H1 (cell line): Measurements from ENCODE around the gene PGGHG. TPM values are rescaled to one million over a fixed set of nuclear protein-coding genes. Genes with fewer than 3 reads are reported as not detected.
"Not testable (repeated sequence)": the region's sequence is repeated elsewhere in the genome, so short reads cannot be mapped to it uniquely, and the experiment has no call there.

ENCODE experiments used
- CTCF ChIA-PET: fragments of 300-600 bp; sonication (Branson Sonifier 250); formaldehyde crosslinking; loops from one replicate; lab custom pipeline; 2021; ENCODE audit not compliant: partially characterized antibody; lab: Charles Lee
- POLR2A ChIA-PET: fragments of 300-600 bp; sonication (Branson Sonifier 250); formaldehyde crosslinking; loops from one replicate; lab custom pipeline; 2021; ENCODE audit warnings: inconsistent platforms; ENCODE audit not compliant: partially characterized antibody; lab: Charles Lee
- DNase-seq, 2 experiments: peaks; one replicate each; pipeline versions ENCODE4 v3.0.0 to v3.0.0-alpha.2; 2010 to 2022; ENCODE audit warnings: low spot score in 2 of 2, low read depth in 1 of 2, mixed read lengths in 1 of 2
- FAIRE-seq: peaks from 2 replicates; lab custom pipeline; 2011; peaks lifted over from hg19 to GRCh38; lab: Jason Lieb, UNC
- H2AFZ ChIP-seq: 2 replicates; pipeline ENCODE4 v1.8.1; 2012; ENCODE audit warnings: low read length, inconsistent platforms
- H2AK5ac ChIP-seq: 2 replicates; pipeline ENCODE4 v1.6.1; 2013; ENCODE audit warnings: low read depth, low read length
- H2BK120ac ChIP-seq: replicated peaks from 2 replicates; pipeline ENCODE3; 2013; ENCODE audit warnings: low read depth, low read length, inconsistent platforms
- H2BK12ac ChIP-seq: 2 replicates; pipeline ENCODE4 v1.6.1; 2013; ENCODE audit warnings: low read depth, low read length
- H2BK15ac ChIP-seq: 2 replicates; pipeline ENCODE4 v1.6.1; 2013; ENCODE audit warnings: low read length
- H2BK20ac ChIP-seq: 2 replicates; pipeline ENCODE4 v1.6.1; 2013; ENCODE audit warnings: low read length
- H2BK5ac ChIP-seq: 2 replicates; pipeline ENCODE4 v1.6.1; 2013; ENCODE audit warnings: low read depth, low read length
- H3K14ac ChIP-seq: 2 replicates; pipeline ENCODE4 v1.6.1; 2013; ENCODE audit warnings: inconsistent platforms; ENCODE audit not compliant: insufficient read length
- H3K18ac ChIP-seq: 2 replicates; pipeline ENCODE4 v1.6.1; 2013; ENCODE audit warnings: low read length; ENCODE audit errors: extremely low read depth
- H3K23ac ChIP-seq: 2 replicates; pipeline ENCODE4 v1.6.1; 2013; ENCODE audit warnings: inconsistent platforms; ENCODE audit not compliant: insufficient read length
- H3K23me2 ChIP-seq: 2 replicates; pipeline ENCODE4 v1.6.1; 2013; ENCODE audit warnings: low read depth, low read length
- H3K27ac ChIP-seq: 2 replicates; pipeline ENCODE4 v1.6.1; 2011; ENCODE audit warnings: low read depth, low read length, inconsistent platforms
- H3K27me3 ChIP-seq, 4 experiments: replicated peaks in 1 of 4; 1 replicate in 1 of 4; 2 replicates in 3 of 4; pipeline versions ENCODE4 v1.6.1 to v1.8.1; 2011 to 2013; ENCODE audit warnings: low read length in 3 of 4, mild to moderate bottlenecking in 3 of 4, inconsistent platforms in 2 of 4, mixed read lengths in 2 of 4, moderate library complexity in 1 of 4; ENCODE audit not compliant: control insufficient read depth in 3 of 4, insufficient read depth in 3 of 4; ENCODE audit errors: extremely low read depth in 1 of 4
- H3K36me3 ChIP-seq, 4 experiments: 2 replicates each; pipeline versions ENCODE4 v1.6.1 to v1.8.1; 2011 to 2013; ENCODE audit warnings: mild to moderate bottlenecking in 4 of 4, low read length in 3 of 4, moderate library complexity in 2 of 4, control low read depth in 1 of 4, inconsistent platforms in 1 of 4; ENCODE audit not compliant: insufficient read depth in 4 of 4, control insufficient read depth in 2 of 4
- H3K4ac ChIP-seq: replicated peaks from 2 replicates; pipeline ENCODE3; 2013; ENCODE audit warnings: low read length, low read depth, mixed read lengths, inconsistent platforms; ENCODE audit not compliant: insufficient read length
- H3K4me1 ChIP-seq, 4 experiments: replicated peaks in 1 of 4; 1 replicate in 1 of 4; 2 replicates in 3 of 4; pipeline versions ENCODE4 v1.6.1 to v1.8.1; 2011 to 2013; ENCODE audit warnings: low read length in 3 of 4, inconsistent platforms in 2 of 4, mixed read lengths in 1 of 4; ENCODE audit not compliant: insufficient read depth in 4 of 4, control insufficient read depth in 3 of 4
- H3K4me2 ChIP-seq, 2 experiments: 2 replicates each; pipeline versions ENCODE4 v1.6.1 to v1.8.1; 2011 to 2013; ENCODE audit warnings: low read depth in 2 of 2, low read length in 2 of 2, control low read depth in 1 of 2, inconsistent platforms in 1 of 2, mild to moderate bottlenecking in 1 of 2; ENCODE audit not compliant: insufficient read depth in 1 of 2
- H3K4me3 ChIP-seq, 4 experiments: fragments of 200-600, 300-600 bp in 1 of 4; sonication (generic), shearing (Covaris generic), sonication (Bioruptor Twin) in 1 of 4; 2 replicates each; pipeline versions ENCODE4 v1.5.1 to v1.8.1; 2011 to 2016; ENCODE audit warnings: low read length in 4 of 4, low read depth in 3 of 4, control low read depth in 2 of 4, inconsistent platforms in 2 of 4, mild to moderate bottlenecking in 2 of 4, mixed read lengths in 1 of 4, moderate library complexity in 1 of 4; ENCODE audit not compliant: insufficient read depth in 2 of 4; ENCODE audit errors: extremely low read depth in 1 of 4
- H3K56ac ChIP-seq: replicated peaks from 2 replicates; pipeline ENCODE3; 2013; ENCODE audit warnings: low read depth, mild to moderate bottlenecking, mixed read lengths, low read length, inconsistent platforms; ENCODE audit not compliant: insufficient read length
- H3K79me1 ChIP-seq: 2 replicates; pipeline ENCODE4 v1.6.1; 2013; ENCODE audit warnings: low read depth, low read length, control low read depth
- H3K79me2 ChIP-seq, 2 experiments: 2 replicates each; pipeline versions ENCODE4 v1.6.1 to v1.8.1; 2012 to 2013; ENCODE audit warnings: low read length in 2 of 2, mild to moderate bottlenecking in 2 of 2, inconsistent platforms in 1 of 2; ENCODE audit not compliant: insufficient read depth in 2 of 2, control insufficient read depth in 1 of 2
- H3K9ac ChIP-seq, 4 experiments: replicated peaks in 1 of 4; 1 replicate in 1 of 4; 2 replicates in 3 of 4; pipeline versions ENCODE4 v1.6.1 to v1.8.1; 2011 to 2013; ENCODE audit warnings: low read depth in 3 of 4, low read length in 3 of 4, control low read depth in 2 of 4, mild to moderate bottlenecking in 2 of 4, moderate library complexity in 2 of 4, inconsistent platforms in 1 of 4; ENCODE audit errors: extremely low read depth in 1 of 4
- H3K9me3 ChIP-seq, 2 experiments: 2 replicates each; pipeline versions ENCODE4 v1.6.1 to v1.8.1; 2012 to 2013; ENCODE audit warnings: mild to moderate bottlenecking in 2 of 2, moderate library complexity in 2 of 2, control low read depth in 1 of 2, inconsistent platforms in 1 of 2, low read depth in 1 of 2, low read length in 1 of 2, mixed read lengths in 1 of 2; ENCODE audit not compliant: insufficient read depth in 2 of 2
- H4K20me1 ChIP-seq, 2 experiments: replicated peaks in 1 of 2; 2 replicates each; pipeline versions ENCODE3 to v1.8.1; 2011 to 2013; ENCODE audit warnings: inconsistent platforms in 2 of 2, low read length in 2 of 2, mild to moderate bottlenecking in 1 of 2; ENCODE audit not compliant: insufficient read depth in 2 of 2, control insufficient read depth in 1 of 2
- H4K5ac ChIP-seq: 2 replicates; pipeline ENCODE4 v1.6.1; 2013; ENCODE audit warnings: low read length, low read depth, mixed read lengths, inconsistent platforms; ENCODE audit not compliant: insufficient read length
- H4K8ac ChIP-seq: 2 replicates; pipeline ENCODE4 v1.8.0; 2013; ENCODE audit warnings: mild to moderate bottlenecking, moderate library complexity, low read length, inconsistent platforms; ENCODE audit not compliant: insufficient read depth; ENCODE audit errors: extremely low read depth
- H4K91ac ChIP-seq: replicated peaks from 2 replicates; pipeline ENCODE3; 2013; ENCODE audit warnings: low read length, mixed read lengths, inconsistent platforms; ENCODE audit not compliant: insufficient read length
- WGBS, 2 experiments: shearing (Covaris generic) in 1 of 2; methylation state at CpG; one replicate each; pipeline versions ENCODE4 v1.1.6 to v1.1.7; 2013 to 2015; ENCODE audit warnings: low lambda C conversion rate in 2 of 2, mixed read lengths in 2 of 2, inconsistent platforms in 1 of 2, low coverage in 1 of 2, missing lambda C conversion rate in 1 of 2; ENCODE audit not compliant: insufficient replicate concordance in 2 of 2, insufficient coverage in 1 of 2, insufficient read length in 1 of 2; ENCODE audit errors: extremely low coverage in 1 of 2, missing lambda C conversion rate in 1 of 2; 5-methylcytosine and 5-hydroxymethylcytosine counted together
- polyA plus RNA-seq, 7 experiments: library from polyadenylated mRNA; depleted of rRNA in 3 of 7; stranded (reverse) in 5 of 7; unstranded in 2 of 7; fragments of >200 nt in 5 of 7; fragments of 200-250 nt in 2 of 7; gene quantifications; 1 replicate in 5 of 7; 2 replicates in 1 of 7; 4 replicates in 1 of 7; pipeline versions ENCODE4 v1.2.1 to v1.2.3, GENCODE V29; 2011 to 2013; ENCODE audit warnings: missing spikeins in 2 of 7, mixed read lengths in 2 of 7
- total RNA-seq: library from RNA; stranded (reverse); fragmentation: NEBNext Ultra II Directional; extraction: Animal tissue kit (Norgen Biotek cat#: 25700); gene quantifications from 2 replicates; pipeline ENCODE4 v1.2.1, GENCODE V29; 2021

Gene PGGHG
- total and polyA plus RNA-seq, 2 of the 8 experiments (the other 6 are each of a cell fraction or from before 2014, with no cell fraction given), result 34.8 to 60.7 TPM

DNA sequence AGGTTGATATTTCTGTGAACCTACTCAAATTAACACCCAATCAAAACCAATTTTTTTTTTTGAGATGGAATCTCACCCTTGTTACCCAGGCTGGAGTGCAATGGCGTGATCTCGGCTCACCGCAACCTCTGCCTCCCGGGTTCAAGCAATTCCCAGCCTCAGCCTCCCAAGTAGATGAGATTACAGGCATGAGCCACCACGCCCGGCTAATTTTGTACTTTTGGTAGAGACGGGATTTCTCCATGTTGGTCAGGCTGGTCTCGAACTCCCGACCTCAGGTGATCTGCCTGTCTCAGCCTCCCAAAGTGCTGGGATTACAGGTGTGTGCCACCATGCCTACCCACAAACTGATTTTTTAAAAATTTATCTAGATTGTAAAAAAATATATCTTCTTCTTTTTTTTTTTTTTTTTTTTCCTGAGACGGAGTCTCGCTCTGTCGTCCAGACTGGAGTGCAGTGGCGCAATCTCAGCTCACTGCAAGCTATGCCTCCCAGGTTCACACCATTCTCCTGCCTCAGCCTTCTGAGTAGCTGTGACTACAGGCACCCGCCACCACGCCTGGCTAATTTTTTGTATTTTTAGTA is 39.7 kb downstream of the PGGHG start:
- H3K4me3 ChIP-seq, H4K8ac ChIP-seq, H3K18ac ChIP-seq, H3K23me2 ChIP-seq, H3K56ac ChIP-seq, H3K36me3 ChIP-seq, H3K27ac ChIP-seq, H2BK20ac ChIP-seq, H2BK120ac ChIP-seq, H3K79me1 ChIP-seq, H4K20me1 ChIP-seq, H3K4me2 ChIP-seq, FAIRE-seq, H3K9ac ChIP-seq, H2AK5ac ChIP-seq, H4K5ac ChIP-seq, H3K4ac ChIP-seq, H3K79me2 ChIP-seq, H2BK12ac ChIP-seq, H2AFZ ChIP-seq, H4K91ac ChIP-seq, H2BK5ac ChIP-seq, DNase-seq, H3K27me3 ChIP-seq, H3K23ac ChIP-seq, H3K14ac ChIP-seq, H2BK15ac ChIP-seq: not testable (repeated sequence)
- POLR2A ChIA-PET, result interaction anchor here (1.8 to 2.6 kb wide), 3 partner anchors 11 to 26 kb away, joined by 8 to 11 read pairs (median 8); no protein-coding TSS in a partner anchor
- H3K9me3 ChIP-seq, result peaks cover 10 to 11% of the 10 kb centered on the region in 2 experiments; a peak in 3 of 4 replicates
- 93% methylated on average over 15 of the region's 15 CpGs; no CpG with 5 or more reads in 1 of the 2 experiments for WGBS, 2 experiments
- CTCF ChIA-PET, result interaction anchor here (1.0 to 3.1 kb wide), 9 partner anchors 9 to 122 kb away, joined by 3 to 12 read pairs (median 5); partner anchors contain the start of gene BET1L
- H3K4me1 ChIP-seq, result peaks cover 0 to 15% (median 3%) of the 10 kb centered on the region in 4 experiments; a peak in 5 of 7 replicates
